Psoas muscle (tissue), 8 donors: ENCODE results near the gene SRP9. TPM values are rescaled to one million over a fixed set of nuclear protein-coding genes. Genes with fewer than 3 reads are reported as not detected.

Source experiments
- ATAC-seq, 4 donors: fragments of 200-7000 bp; cut with Tn5 transposase; one replicate each; pipeline ENCODE4 v1.9.1; 2020; ENCODE audit warnings: moderate library complexity in 3 of 4, mild to moderate bottlenecking in 2 of 4
- DNase-seq, 2 donors: peaks; one replicate each; pipeline ENCODE4 v3.0.0-alpha.2; 2020
- H3K27ac ChIP-seq: fragments of 200-600 bp; one replicate; pipeline ENCODE4 v1.8.0; 2022
- H3K27me3 ChIP-seq, 3 donors: fragments of 200-600 bp in 1 of 3; one replicate each; pipeline versions ENCODE4 v1.6.1 to v1.8.0; 2013 to 2022; ENCODE audit warnings: low read length in 2 of 3, mild to moderate bottlenecking in 2 of 3, moderate library complexity in 1 of 3; ENCODE audit not compliant: insufficient read depth in 3 of 3
- H3K36me3 ChIP-seq, 2 donors: fragments of 200-600 bp in 1 of 2; one replicate each; pipeline versions ENCODE4 v1.6.1 to v1.8.0; 2013 to 2022; ENCODE audit warnings: low read depth in 1 of 2, mild to moderate bottlenecking in 1 of 2, moderate library complexity in 1 of 2; ENCODE audit not compliant: insufficient read depth in 1 of 2
- H3K4me1 ChIP-seq: fragments of 200-600 bp; one replicate; pipeline ENCODE4 v1.8.0; 2022
- H3K4me3 ChIP-seq: fragments of 200-600 bp; one replicate; pipeline ENCODE4 v1.8.0; 2022; ENCODE audit warnings: mild to moderate bottlenecking
- H3K9me3 ChIP-seq: fragments of 200-600 bp; one replicate; pipeline ENCODE4 v1.8.0; 2022
- CTCF ChIP-seq: fragments of 200-600 bp; IDR thresholded peaks from one replicate; pipeline ENCODE4 v1.8.0; 2022; ENCODE audit warnings: antibody characterized with exemption
- WGBS, 3 donors: extraction: QIAGEN DNeasy Blood & Tissue Kit; methylation state at CpG; one replicate each; pipeline versions ENCODE4 v1.1.6 to v1.1.7; 2013; 5-methylcytosine and 5-hydroxymethylcytosine counted together
- intact Hi-C, 2 donors: fragments of 100-400 bp; cut with DNase I; formaldehyde crosslinking; loops; one replicate each; pipeline versions ENCODE4 v1.11.0 to v1.14.2; 2022
- polyA plus RNA-seq, 3 donors: library from polyadenylated mRNA; stranded (reverse); fragments of 200-250 nt; gene quantifications; one replicate each; pipeline ENCODE4 v1.2.3, GENCODE V29; 2013
- total RNA-seq, 4 donors: library from RNA; stranded (reverse); fragmentation: NEBNext Ultra II Directional in 2 of 4; extraction: Animal tissue kit (Norgen Biotek cat#: 25700) in 2 of 4; gene quantifications; one replicate each; pipeline versions ENCODE4 v1.2.1 to v1.2.4, GENCODE V29; 2021 to 2023
- donor health status: healthy with polysubstance abuse.
- donor health status: DM: no; HTN: no; CAD: no; lungs with moderate emphysema.
- donor health status: Bipolar disorder and iron deficiency.
- donor health status: healthy.
- donor health status: DM: yes; HTN: yes; CAD: no.
- donor health status: DM: no; HTN: no; CAD: no.
- donor health status: DM: no; HTN: no; CAD: no.
- donor health status: DM: yes; HTN: yes; CAD: no.

The SRP9 gene
- total and polyA plus RNA-seq, 7 donors = 137 to 216 (median 143) TPM

- no peak overlapping the region for H3K4me3 ChIP-seq
- H3K27ac ChIP-seq = peak overlapping the region; percentile 85
- ATAC-seq (peak in 1 of 4 donors; percentile 7), DNase-seq (no peak)
- TF ChIP-seq CTCF = no peak
- intact Hi-C loops = no loop called here
- H3K27me3 ChIP-seq = no peaks in the 10 kb centered on the region
- no peaks in the 10 kb centered on the region for H3K9me3 ChIP-seq
- 88 to 91% (median 89%) methylated on average over 7 of the region's 7 CpGs for WGBS, 3 donors
- H3K36me3 ChIP-seq = no peaks in the 10 kb centered on the region
- peaks cover 23% of the 10 kb centered on the region for H3K4me1 ChIP-seq
Observed at GRCh38 chr1:225747566-225747965, 30.1 kb upstream of the SRP9 start.

GRCh38 chr1:225748529-225748928 lies 29.1 kb upstream of the SRP9 start:
- Histone ChIP-seq H3K27me3 (no peaks in the 10 kb centered on the region), H3K27ac (no peak overlapping the region), H3K4me1 (peaks cover 23% of the 10 kb centered on the region), H3K36me3 (no peaks in the 10 kb centered on the region), H3K4me3 (no peak overlapping the region), H3K9me3 (no peaks in the 10 kb centered on the region)
- no peak for ATAC-seq
- TF ChIP-seq CTCF = no peak
- DNase-seq = no peak
- WGBS, 3 donors = 58 to 73% (median 59%) methylated on average over 10 of the region's 10 CpGs
- intact Hi-C loops = no loop called here

- TF ChIP-seq CTCF = no peak
- Histone ChIP-seq H3K27me3 (no peaks in the 10 kb centered on the region), H3K27ac (no peak overlapping the region), H3K4me1 (peaks cover 23% of the 10 kb centered on the region), H3K4me3 (no peak overlapping the region), H3K9me3 (no peaks in the 10 kb centered on the region), H3K36me3 (no peaks in the 10 kb centered on the region)
- intact Hi-C loops = no loop called here
- DNase-seq (no peak), ATAC-seq (no peak)
- 91 to 97% (median 91%) methylated on average over 3 of the region's 3 CpGs for WGBS, 3 donors
Observed at GRCh38 chr1:225749706-225750105, 27.9 kb upstream of the SRP9 start.

- WGBS, 3 donors = 34 to 40% (median 36%) methylated on average over 4 of the region's 4 CpGs
- no peak for DNase-seq
- Histone ChIP-seq H3K36me3 (no peaks in the 10 kb centered on the region), H3K27ac (no peak overlapping the region), H3K4me3 (no peak overlapping the region), H3K4me1 (peaks cover 25% of the 10 kb centered on the region), H3K27me3 (no peaks in the 10 kb centered on the region), H3K9me3 (no peaks in the 10 kb centered on the region)
- no peak for TF ChIP-seq CTCF
- intact Hi-C loops = no loop called here
- peak in 3 of 4 donors; percentile 24 to 56 (median 25) for ATAC-seq
Observed at GRCh38 chr1:225750420-225750819, 27.2 kb upstream of the SRP9 start.
